PFSK-1 (cell line): ENCODE measurements around the gene HOXB9.

Experiments used
- POLR2AphosphoS5 ChIP-seq: IDR thresholded peaks from 2 replicates; pipeline ENCODE4 v1.6.1; 2012; ENCODE audit warnings: low read depth, mild to moderate bottlenecking, control low read depth, low read length, moderate library complexity
- TAF1 ChIP-seq: IDR thresholded peaks from 2 replicates; pipeline ENCODE4 v1.6.1; 2012; ENCODE audit warnings: low read length, control low read depth, borderline replicate concordance; ENCODE audit not compliant: insufficient read depth
- TF ChIP-seq, protein P1 (sequence below), 2 experiments: IDR thresholded peaks; 2 replicates each; pipeline versions ENCODE4 v1.6.1 to v1.8.0; 2011 to 2012; ENCODE audit warnings: low read depth in 2 of 2, low read length in 2 of 2, control low read depth in 1 of 2, inconsistent platforms in 1 of 2, mild to moderate bottlenecking in 1 of 2, moderate library complexity in 1 of 2; ENCODE audit not compliant: insufficient read depth in 1 of 2

DNA sequence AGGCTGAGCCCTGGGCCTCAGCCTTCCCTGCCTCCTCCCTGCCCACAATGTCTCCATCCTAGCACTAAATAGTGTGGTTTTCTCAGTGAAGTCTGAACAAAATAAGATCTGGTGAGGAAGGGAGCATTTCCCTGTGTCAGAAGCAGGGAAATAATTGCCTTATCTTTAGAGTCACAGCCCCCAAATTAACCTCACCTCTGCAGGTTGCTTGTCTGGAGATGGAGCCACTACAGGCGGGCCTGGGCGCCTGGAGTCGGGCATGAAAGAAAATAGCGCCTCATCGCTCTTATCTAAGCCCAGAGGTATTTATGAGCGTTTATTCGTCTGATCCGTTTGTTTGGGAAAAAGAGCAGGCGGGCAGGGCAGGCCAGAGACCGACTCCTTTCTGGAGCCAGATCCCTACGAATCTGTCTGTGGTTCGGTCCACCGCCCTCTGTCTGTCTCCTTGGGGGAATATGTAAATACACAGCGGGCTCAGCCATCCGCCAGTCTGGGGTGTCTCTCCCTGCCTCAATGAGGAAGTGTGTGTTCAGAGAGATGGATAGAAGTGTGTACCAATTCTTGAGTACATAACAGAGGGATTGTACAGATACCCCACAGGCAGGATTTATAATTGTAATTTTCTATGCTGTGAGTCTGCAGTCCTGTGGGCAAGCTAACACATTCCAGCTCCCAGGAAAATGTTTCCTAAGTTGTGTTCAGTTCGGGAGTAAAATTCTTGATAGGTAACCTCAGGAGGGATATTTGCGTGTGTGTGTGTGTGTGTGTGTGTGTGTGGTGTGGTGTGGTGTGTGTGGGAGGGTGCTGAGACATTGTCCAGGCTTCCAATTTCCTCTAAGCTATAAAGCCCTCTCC lies 25.7 kb downstream of the HOXB9 start:
- TF ChIP-seq TAF1 (no peak), POLR2AphosphoS5 (no peak)
- TF ChIP-seq, protein P1, sequence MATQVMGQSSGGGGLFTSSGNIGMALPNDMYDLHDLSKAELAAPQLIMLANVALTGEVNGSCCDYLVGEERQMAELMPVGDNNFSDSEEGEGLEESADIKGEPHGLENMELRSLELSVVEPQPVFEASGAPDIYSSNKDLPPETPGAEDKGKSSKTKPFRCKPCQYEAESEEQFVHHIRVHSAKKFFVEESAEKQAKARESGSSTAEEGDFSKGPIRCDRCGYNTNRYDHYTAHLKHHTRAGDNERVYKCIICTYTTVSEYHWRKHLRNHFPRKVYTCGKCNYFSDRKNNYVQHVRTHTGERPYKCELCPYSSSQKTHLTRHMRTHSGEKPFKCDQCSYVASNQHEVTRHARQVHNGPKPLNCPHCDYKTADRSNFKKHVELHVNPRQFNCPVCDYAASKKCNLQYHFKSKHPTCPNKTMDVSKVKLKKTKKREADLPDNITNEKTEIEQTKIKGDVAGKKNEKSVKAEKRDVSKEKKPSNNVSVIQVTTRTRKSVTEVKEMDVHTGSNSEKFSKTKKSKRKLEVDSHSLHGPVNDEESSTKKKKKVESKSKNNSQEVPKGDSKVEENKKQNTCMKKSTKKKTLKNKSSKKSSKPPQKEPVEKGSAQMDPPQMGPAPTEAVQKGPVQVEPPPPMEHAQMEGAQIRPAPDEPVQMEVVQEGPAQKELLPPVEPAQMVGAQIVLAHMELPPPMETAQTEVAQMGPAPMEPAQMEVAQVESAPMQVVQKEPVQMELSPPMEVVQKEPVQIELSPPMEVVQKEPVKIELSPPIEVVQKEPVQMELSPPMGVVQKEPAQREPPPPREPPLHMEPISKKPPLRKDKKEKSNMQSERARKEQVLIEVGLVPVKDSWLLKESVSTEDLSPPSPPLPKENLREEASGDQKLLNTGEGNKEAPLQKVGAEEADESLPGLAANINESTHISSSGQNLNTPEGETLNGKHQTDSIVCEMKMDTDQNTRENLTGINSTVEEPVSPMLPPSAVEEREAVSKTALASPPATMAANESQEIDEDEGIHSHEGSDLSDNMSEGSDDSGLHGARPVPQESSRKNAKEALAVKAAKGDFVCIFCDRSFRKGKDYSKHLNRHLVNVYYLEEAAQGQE (IDR thresholded peaks at IDR 0.05; ENCODE audit: insufficient read depth in 1 of 2, low read depth in 2 of 2, low read length in 2 of 2): no peak
